HL-60/S4 (cell line): ENCODE data around the gene DNAH6.

Source experiments
- in situ Hi-C: fragments of 300-500 bp; cut with MboI; formaldehyde crosslinking; loops from 2 replicates; pipeline ENCODE4 v1.14.3; 2022; ENCODE audit warnings: low sequenced_read_pairs

Gene DNAH6

GRCh38 chr2:84830758-84831500 is 314.6 kb downstream of the DNAH6 start:
- in situ Hi-C loops = no loop called here

GRCh38 chr2:84832772-84833461 is 316.6 kb downstream of the DNAH6 start:
- in situ Hi-C loops = no loop called here

DNA sequence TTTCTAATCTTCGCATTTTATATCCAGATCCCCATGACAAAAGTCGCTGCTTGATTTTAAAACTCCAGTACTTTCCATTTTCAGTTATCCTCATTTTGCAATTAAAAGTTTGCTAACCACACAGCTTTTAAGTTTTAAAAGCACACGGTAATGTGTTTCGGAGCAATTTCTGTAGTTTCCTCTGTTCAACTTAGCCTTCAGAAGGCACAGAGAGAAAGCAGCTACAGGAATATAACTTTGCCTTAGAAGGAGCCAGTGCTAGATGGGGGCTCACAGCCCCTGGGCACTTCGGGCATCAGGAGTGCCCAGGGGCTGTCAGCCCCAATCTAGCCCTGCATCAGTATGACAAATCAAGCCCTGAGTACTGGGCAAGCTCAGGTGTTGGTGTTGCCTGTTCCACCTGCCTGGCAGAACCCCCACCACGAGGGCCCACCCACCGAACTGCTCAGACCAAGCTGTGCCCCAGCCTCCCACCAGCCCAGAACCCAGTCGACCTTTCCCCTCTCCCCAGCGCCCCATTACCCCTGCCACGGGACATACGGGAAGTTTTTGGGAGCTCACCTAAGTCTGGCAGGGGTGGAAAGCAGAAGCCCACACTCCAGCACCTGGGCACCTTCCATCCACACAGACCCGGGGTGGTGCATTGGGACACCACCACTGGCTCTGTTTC is 317.3 kb downstream of the DNAH6 start:
- in situ Hi-C loops = no loop called here

DNA sequence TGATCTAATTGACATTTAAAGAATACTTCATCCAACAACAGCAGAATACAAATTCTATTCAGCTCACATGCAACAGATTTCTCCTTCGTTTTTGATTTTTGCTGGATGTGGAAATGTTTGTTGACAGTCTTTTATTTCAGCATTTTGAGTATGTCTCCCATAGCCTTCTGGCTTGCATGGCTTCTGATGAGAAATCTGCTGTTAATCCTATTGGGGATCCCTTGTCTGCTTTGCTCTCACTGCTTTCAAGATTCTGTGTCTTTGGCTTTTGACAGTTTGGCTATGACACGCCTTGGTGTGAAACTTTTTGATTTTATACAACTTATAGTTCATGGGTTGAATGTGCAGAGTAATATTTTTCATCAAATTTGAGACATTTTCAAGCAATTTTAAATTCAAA is 319.9 kb downstream of the DNAH6 start:
- in situ Hi-C loops = no loop called here

GRCh38 chr2:84838434-84839145 is 322.3 kb downstream of the DNAH6 start:
- in situ Hi-C loops = no loop called here

DNA sequence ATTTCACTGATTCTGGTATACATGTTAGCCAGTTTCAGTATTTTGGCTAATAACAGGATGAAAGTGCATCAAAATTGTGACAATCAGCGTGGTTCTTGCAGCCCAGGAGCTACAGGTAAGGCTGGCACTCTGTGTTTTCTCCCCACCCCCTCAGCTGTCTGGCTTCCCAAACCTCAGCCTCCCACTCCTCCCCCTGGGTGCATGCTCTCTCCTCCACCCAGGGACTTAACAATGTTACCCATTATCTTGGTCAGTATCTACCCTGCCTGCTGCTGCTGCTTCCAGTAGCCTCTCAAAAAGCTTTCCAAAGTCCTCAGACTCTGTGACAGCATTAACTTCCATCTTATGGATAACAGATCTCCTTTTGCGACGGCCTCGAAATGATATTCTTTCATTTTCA is 323.6 kb downstream of the DNAH6 start:
- in situ Hi-C loops = no loop called here

- in situ Hi-C loops = no loop called here
These were observed 324.0 kb downstream of the DNAH6 start for GRCh38 chr2:84840306-84840705.

GRCh38 chr2:84841577-84841976 is 325.3 kb downstream of the DNAH6 start:
- in situ Hi-C loops = no loop called here

GRCh38 chr2:84844141-84844540 is 327.8 kb downstream of the DNAH6 start:
- in situ Hi-C loops = no loop called here

DNA sequence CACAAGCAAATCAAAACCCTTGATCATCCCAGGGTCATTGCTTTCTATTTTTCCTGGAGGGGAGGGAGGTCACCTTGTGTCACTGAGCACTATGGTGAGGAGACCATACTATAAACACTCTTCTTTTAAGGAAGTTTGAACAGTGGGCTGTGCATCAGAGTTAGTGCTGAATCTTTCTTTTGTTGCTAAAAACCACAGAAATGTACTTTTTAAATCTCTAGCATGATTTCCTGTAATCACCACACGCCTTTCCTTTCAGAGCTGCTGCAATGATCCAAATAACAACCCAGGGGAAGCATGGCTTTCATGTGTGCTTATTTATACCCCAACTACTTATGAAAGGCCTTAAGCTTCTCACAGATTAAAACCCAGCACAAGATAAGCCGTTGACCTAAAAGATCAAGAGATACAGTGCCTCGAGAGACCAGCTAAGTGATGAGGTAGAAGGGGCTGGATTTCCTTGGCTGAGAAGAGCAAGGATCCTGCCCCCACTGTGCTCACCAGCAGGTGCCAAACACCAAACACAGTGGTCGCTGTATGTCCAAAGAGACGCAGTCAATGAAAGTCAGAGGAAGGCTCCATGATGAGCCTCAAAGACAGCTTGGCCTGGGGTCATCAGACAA is 329.9 kb downstream of the DNAH6 start:
- in situ Hi-C loops = no loop called here

GRCh38 chr2:84846741-84847142 is 330.4 kb downstream of the DNAH6 start:
- in situ Hi-C loops = no loop called here

DNA sequence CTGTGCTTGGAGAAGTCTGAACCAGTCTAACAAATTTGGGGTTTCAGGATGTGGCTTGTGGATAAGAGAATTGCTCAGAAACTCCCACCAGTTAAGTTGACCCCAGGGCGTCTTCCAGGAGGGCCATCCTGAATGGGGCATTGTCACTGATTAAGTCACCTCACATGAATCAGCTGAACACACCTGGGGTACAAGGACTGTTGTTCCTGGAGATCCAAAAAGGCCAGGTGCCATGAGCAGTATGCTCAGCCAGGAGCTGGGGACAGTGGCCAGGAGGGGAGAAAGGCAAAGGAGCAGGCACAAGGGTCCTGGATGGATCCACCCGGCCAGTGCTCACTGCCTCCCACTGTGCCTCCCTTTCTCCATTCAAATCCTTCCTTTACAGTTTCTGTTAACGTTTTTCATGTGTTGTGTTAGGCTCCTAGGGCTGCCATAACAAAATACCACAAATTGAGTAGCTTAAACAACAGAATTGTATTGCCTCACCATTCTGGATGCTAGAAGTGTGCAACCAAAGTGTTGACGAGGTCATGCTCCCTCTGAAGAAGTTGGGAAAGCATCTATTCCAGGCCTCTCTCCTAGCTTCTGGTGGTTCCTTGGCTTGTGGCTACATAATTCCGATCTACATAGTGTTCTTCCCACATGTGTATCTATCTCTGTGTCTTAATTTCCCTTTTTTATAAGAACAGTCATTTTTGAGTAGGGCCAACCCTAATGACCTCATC is 331.2 kb downstream of the DNAH6 start:
- in situ Hi-C loops = no loop called here

- in situ Hi-C loops = no loop called here
These were observed 333.1 kb downstream of the DNAH6 start for GRCh38 chr2:84849271-84849952.

DNA sequence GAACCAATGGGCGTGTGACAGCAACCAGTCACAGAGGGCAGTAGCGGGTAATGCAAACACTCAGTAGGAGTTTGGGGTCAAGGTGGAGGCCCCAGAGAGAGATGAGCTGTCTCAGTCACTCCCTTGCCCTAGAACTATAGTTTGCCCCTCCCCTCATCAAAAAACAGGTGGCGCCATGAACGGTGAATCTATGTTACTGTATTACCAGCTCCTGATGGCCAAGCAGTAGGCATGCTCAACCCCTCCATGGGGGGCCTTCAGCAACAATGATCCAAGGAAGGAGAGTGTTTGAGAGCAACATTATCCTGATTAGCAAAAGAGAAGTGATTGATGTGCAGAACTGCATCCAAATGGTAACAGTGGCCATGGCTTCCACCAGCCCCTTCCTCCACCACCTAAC is 334.2 kb downstream of the DNAH6 start:
- in situ Hi-C loops = no loop called here

DNA sequence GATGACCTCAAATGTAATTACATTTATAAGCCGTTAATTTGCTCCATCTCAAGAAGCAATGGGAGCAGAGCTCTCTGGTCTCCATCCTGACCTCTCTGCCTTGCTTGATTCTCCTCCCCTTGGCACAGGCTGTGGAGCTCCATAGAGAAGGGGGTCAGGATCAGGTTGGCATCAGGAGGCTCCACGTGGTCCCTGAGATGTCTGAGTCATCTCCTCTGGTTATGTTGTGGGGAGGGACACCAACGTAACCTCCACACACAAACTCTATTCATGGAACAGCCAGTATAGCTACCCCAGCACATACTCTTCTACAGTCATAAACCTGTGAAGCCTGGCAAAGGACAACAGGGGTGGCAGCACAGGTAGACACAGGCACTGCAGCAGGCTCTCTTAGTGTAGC is 335.6 kb downstream of the DNAH6 start:
- in situ Hi-C loops = no loop called here

DNA sequence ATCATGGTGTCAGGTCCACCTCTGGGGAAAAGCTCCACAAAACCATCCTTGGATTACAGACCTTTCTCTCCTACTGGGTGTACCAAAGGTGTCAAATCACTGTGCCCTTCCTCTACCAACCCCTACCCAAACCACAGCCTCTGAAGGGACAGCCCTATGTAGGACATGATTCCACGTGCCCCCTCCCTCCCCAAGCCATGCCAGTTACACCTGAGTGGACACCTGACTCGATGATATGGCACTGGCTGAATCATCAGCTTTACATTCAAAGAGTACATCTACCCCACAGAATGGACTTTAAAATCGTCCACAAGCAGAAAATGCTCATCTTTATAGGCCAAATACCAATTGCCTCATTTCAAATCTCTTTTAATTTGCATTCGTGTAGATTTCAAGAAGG is 338.6 kb downstream of the DNAH6 start:
- in situ Hi-C loops = no loop called here

GRCh38 chr2:84855731-84856130 is 339.4 kb downstream of the DNAH6 start:
- in situ Hi-C loops = no loop called here

- in situ Hi-C loops = no loop called here
These were observed 340.5 kb downstream of the DNAH6 start for GRCh38 chr2:84856787-84857186.

DNA sequence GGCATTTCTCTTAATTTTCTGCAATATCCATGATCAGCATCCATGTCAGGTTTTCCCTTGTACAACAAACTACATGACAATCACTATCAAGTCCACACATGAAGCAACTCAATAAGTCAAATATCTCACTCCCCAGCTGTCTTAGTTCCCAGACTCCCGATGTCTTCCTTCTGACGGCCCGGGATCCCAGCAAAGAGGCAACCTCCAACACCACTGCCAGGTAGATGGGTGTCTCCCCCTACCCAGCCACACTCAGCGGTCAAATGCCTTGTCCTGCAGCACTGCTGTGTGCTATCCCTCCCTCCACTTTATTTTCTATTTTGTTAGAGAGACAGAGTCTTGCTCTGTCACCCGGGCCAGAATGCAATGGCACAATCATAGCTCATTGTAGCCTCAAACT is 341.3 kb downstream of the DNAH6 start:
- in situ Hi-C loops = no loop called here

- in situ Hi-C loops = no loop called here
These were observed 341.8 kb downstream of the DNAH6 start for GRCh38 chr2:84858123-84858522.
